GM03348 (cell line): ENCODE measurements around the gene GLB1L3.
"Not testable (repeated sequence)": the region's sequence is repeated elsewhere in the genome, so short reads cannot be mapped to it uniquely, and the experiment has no call there.

Experiments
- DNase-seq: peaks from one replicate; pipeline ENCODE4 v3.0.0; 2012; ENCODE audit warnings: low spot score

GLB1L3 gene

GRCh38 chr11:134276396-134277182 is 410 bp downstream of the GLB1L3 start:
- no peak for DNase-seq

- DNase-seq: no peak
These were observed 1.2 kb downstream of the GLB1L3 start for GRCh38 chr11:134277183-134278001.

GRCh38 chr11:134278356-134278755 is 2.2 kb downstream of the GLB1L3 start:
- DNase-seq: no peak

- not testable (repeated sequence) for DNase-seq
These were observed 5.5 kb downstream of the GLB1L3 start for GRCh38 chr11:134281635-134282034.

GRCh38 chr11:134282121-134283045 is 6.2 kb downstream of the GLB1L3 start:
- no peak for DNase-seq

GRCh38 chr11:134283461-134284230 is 7.5 kb downstream of the GLB1L3 start:
- no peak for DNase-seq

- DNase-seq: not testable (repeated sequence)
These were observed 8.2 kb downstream of the GLB1L3 start for GRCh38 chr11:134284349-134284748.

- no peak for DNase-seq
These were observed 11.4 kb downstream of the GLB1L3 start for GRCh38 chr11:134287561-134287960.

- no peak for DNase-seq
These were observed 12.3 kb downstream of the GLB1L3 start for GRCh38 chr11:134288486-134288885.

- no peak for DNase-seq
These were observed 13.0 kb downstream of the GLB1L3 start for GRCh38 chr11:134289167-134289566.

GRCh38 chr11:134289789-134290188 is 13.6 kb downstream of the GLB1L3 start:
- no peak for DNase-seq

- no peak for DNase-seq
These were observed 14.5 kb downstream of the GLB1L3 start for GRCh38 chr11:134290646-134291045.

- no peak for DNase-seq
These were observed 15.0 kb downstream of the GLB1L3 start for GRCh38 chr11:134291196-134291595.

GRCh38 chr11:134292661-134293060 is 16.5 kb downstream of the GLB1L3 start:
- no peak for DNase-seq

- DNase-seq: no peak
These were observed 17.2 kb downstream of the GLB1L3 start for GRCh38 chr11:134293119-134294113.

- no peak for DNase-seq
These were observed 18.5 kb downstream of the GLB1L3 start for GRCh38 chr11:134294664-134295063.

GRCh38 chr11:134312223-134312622 is 36.0 kb downstream of the GLB1L3 start:
- no peak for DNase-seq

GRCh38 chr11:134312807-134313206 is 36.6 kb downstream of the GLB1L3 start:
- no peak for DNase-seq

- DNase-seq: no peak
These were observed 37.2 kb downstream of the GLB1L3 start for GRCh38 chr11:134313379-134313778.
